ENCODE results near the gene POLD2.
"Not testable (repeated sequence)": the region's sequence is repeated elsewhere in the genome, so short reads cannot be mapped to it uniquely, and the experiment has no call there.

Gene POLD2

DNA sequence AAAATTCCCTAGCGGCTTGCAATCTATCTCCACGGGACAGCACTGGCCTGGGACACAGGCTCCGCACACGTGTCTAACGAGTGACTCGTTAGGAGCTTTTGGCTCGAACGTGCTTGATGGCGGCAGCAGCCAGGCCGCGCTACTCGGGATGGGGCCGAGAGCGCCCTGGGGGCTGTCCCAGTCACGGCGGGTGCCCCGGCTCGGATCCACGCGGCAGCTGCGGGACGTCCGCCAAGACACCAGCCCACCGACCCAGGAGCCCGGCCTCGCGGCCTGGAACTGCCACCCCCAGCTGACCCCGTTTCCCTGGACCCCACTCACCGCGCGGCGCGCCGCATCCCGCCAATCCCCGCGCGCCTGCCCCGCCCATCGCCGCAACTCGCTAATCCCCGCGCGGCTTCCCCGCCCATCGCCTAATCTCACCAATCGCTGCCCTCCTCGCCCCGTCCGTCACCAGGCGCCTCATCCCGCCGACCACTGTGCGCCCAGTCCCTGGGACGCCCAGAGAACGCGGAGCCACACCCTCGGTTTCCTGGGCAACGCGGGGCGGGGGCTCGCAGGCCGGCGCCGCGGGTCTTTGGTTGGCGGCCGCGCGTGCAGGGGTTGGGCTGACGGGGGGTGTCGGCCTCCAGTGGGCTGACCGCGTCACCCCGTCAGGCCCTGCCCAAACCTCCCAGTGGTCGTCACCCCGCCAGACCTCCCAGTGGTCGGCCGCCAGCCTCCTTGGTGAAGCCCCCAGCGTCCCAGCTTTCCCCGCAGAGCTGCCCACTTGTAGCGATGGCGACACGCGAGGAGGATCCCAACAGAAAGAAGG, at the start of gene POLD2:
Gene POLD2 (minus strand): TSS at position 359 of the 814 bp plus-strand sequence. CDS start 1,495 bp downstream, outside the sequence.
- peak; percentile 97 for DNase-seq

- peak; percentile 17 for DNase-seq
These were observed 49.6 kb upstream of the POLD2 start for GRCh38 chr7:44172803-44173424.

DNA sequence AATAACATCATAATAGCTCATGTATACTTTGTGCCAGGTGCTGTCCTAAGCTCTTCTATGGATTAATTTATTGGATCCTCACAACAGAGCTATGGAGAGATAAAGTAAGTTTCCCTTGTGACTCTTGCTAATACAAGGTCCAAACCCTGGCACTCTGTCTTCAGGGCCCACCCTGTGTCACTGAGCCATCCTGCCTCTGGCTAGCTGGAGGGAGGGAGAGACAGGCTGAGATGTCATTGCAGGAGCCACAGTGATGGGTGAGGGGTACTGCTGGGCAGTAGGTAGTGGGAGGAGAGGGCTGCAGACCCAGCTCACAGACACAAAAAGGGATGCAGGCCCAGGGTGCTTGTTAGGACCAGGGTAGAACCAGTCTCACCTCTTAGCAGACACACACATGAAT, 49.0 kb upstream of the POLD2 start:
- DNase-seq: no peak

- DNase-seq: not testable (repeated sequence)
These were observed 48.6 kb upstream of the POLD2 start for GRCh38 chr7:44171901-44172300.

DNA sequence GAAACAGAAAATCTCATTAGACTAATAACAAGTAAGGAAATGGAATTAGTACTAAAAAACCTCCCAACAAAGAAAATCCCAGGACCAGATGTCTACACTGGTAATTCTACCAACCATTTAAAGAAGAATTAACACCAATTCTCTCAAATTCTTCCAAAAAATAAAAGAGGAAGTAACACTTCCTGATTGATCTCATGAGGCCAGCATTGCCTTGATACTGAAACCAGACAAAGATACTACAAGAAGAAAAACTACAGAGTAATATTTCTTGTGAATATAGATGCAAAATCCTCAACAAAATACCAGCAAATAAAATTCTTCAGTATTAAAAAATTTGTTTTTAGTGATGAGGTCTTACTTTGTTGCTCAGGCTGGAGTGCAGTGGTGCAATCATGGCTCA, 44.6 kb upstream of the POLD2 start:
- no peak for DNase-seq

GRCh38 chr7:44163591-44163990, 40.2 kb upstream of the POLD2 start:
- peak; percentile 20 for DNase-seq

- DNase-seq: no peak
These were observed 39.5 kb upstream of the POLD2 start for GRCh38 chr7:44162785-44163395.

GRCh38 chr7:44162179-44162578, 38.8 kb upstream of the POLD2 start:
- DNase-seq: no peak

- DNase-seq: no peak
These were observed 38.0 kb upstream of the POLD2 start for GRCh38 chr7:44161371-44161770.

GRCh38 chr7:44159824-44160630, 36.7 kb upstream of the POLD2 start:
- DNase-seq: no peak

- no peak for DNase-seq
These were observed 35.7 kb upstream of the POLD2 start for GRCh38 chr7:44158873-44159631.

- no peak for DNase-seq
These were observed 34.9 kb upstream of the POLD2 start for GRCh38 chr7:44158096-44158872.

GRCh38 chr7:44157116-44158080, 34.0 kb upstream of the POLD2 start:
- DNase-seq: no peak

- no peak for DNase-seq
These were observed 33.2 kb upstream of the POLD2 start for GRCh38 chr7:44156453-44157010.

DNA sequence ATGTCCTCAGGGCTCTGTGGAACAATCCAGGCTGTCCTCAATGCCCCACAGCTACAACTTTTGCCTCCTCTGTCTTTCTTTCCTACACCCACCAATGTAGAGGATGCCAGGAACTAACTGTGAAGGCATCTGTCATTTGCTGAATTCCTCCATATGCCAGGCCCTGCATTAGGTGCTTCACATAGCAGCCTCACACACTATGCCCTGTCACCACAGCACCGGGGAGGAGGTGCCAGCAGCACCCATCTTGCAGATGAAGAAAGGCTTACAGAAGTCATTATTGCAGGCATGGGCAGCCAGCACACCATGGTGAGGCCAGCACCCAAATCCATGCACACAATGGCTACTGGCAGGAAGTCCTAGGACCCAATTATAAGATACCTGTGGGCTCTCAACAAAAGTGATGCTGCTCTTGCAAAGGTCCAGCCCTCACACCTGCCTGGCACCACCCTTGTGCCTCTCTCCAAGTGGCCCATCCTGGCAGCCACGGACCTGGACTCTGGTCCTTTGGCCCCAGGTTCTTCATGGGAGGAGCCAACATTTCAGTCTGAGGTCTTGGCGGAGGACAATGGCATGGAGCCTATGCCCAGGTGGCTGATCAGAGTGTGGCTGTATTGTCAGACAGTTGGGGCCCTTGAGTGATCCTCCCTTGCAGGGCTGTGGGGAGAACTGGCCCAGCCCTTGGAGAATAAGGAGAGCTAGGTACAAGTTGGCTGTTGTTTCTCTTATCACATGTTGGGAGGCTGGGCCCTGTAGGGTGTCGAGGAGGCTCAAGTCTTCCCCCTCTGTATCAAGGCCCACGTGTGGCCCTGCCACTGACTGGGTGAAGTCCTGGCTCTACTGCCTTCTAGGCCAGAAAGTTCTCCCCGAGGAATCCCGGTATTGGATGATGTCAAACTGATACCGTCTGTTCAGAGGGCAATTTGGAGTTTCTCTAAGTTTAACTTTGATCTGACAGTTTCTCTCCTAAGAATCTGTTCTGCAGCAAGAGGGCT, 32.1 kb upstream of the POLD2 start:
- no peak for DNase-seq

GRCh38 chr7:44154703-44155102, 31.4 kb upstream of the POLD2 start:
- no peak for DNase-seq

DNA sequence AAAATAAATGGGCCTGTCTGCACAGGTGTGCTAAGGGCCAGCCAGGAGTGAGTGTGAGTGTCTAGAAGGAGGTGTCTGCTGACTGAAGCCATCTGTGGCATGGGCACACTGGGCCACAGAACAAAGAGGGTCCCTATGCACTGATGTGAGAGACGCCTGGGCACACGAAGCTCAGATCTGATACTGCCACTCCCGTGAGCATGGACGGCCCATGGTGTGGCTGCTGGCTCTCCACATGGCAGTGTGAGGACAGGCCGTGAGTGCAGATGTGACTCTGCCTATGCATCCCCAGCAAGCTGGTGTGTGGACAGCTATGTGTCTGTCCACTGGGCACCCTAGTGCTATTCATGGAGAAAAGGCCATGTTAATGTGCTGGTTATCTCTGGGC, 30.6 kb upstream of the POLD2 start:
- no peak for DNase-seq
